Renal pelvis (tissue), 4 donors: Measurements from ENCODE around the gene SMG6. TPM values are rescaled to one million over a fixed set of nuclear protein-coding genes. Genes with fewer than 3 reads are reported as not detected.
"Not testable (repeated sequence)": the region's sequence is repeated elsewhere in the genome, so short reads cannot be mapped to it uniquely, and the experiment has no call there.

Experiments used
- DNase-seq: peaks from one replicate; pipeline ENCODE4 v3.0.0-alpha.2; 2013
- polyA plus RNA-seq, 3 donors: library from polyadenylated mRNA; unstranded; fragments of 120-200 nt; gene quantifications; one replicate each; pipeline ENCODE4 v1.2.1, GENCODE V29; 2013; ENCODE audit not compliant: insufficient read length in 3 of 3

The SMG6 gene
- polyA plus RNA-seq, 3 donors, result 31.9 to 38.1 (median 32.9) TPM

DNA sequence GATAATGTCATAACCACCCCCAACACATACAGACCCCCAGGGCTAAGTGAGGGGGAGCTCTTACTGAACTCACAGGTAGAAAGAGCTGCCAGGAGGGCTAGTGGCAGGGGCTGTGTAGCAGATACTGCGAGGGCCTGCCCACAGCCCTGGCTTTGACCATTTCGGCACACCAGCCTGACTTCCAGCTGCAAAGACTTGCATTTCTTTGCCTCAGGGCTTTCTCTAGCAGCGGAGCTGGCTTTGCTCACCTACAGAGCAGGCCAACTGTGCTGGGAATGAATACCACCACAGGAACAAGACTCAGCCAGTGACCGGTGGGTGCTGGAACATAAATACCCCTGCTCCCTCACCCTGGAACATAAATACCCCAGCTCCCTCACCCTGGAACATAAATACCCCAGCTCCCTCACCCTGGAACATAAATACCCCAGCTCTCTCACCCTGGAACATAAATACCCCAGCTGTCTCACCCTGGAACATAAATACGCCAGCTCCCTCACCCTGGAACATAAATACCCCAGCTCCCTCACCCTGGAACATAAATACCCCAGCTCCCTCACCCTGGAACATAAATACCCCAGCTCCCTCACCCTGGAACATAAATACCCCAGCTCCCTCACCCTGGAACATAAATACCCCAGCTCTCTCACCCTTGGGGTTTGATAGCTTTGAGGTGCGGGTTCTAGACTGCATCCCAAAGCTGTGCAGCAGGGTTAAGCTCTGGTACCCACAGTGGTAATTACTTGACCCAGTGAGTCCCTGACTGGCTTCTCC, 290.2 kb downstream of the SMG6 start:
- not testable (repeated sequence) for DNase-seq

- no peak for DNase-seq
Observed at GRCh38 chr17:2012499-2012898, 291.1 kb downstream of the SMG6 start.

DNA sequence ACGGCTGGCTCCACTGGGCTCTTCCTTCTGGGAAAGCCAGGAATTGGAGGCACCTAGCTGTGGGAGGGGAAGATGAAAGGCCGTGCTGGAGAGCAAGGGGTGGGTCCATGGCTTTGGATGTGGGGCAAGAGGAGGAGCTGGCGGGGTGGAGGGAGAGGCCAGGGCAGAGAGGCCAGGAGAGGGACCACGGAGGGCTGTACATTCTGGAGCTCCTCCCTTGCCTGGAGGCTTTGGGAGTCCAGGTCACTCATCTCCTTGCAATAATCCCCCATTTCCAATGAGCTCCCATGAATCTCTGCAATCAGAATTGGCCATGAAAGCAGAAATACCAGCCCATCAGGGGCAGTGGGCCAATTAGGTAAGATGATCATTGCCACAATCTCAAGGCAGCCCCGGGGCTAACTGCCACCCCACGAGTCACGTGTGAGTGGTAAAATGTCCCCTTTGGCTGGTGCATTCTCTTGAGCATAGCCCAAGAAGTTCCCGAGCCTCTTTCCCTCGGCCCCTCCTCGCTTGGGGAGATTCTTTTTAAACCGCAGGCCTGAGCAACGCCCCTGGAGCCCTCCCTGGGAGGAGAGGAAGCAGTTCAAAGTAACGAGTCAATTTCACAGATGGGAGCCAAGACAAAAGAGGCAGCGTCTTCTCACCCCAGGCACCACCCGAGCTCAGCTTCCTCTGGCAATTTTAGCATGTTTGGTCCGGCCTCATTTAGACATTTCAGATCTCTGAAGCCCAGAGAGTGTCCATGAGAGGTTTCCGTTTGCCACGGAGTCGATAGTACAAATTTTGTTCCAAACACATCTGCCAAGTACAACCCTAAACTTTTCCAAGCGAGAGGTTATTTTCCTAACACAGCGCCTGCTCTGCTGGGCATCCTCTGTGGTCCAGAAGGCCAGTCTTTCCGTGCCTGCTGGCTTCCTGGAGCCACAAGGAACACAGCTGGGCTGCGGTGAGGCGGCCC, 291.9 kb downstream of the SMG6 start:
- DNase-seq, result no peak

Other genes with a start within 250 kb of the SMG6 start
- gene HIC1, start 248.7 kb downstream of the SMG6 start, polyA plus RNA-seq, result 10 to 100 TPM; 12.9 to 31.1 (median 24.1) TPM
- 10 to 100 TPM; 15.7 to 27.0 (median 22.2) TPM for gene SRR, start 165 bp upstream of the SMG6 start, polyA plus RNA-seq
- gene TSR1, start 32.7 kb upstream of the SMG6 start, polyA plus RNA-seq, result 10 to 100 TPM; 36.0 to 43.9 (median 39.3) TPM
- gene SGSM2, start 33.7 kb upstream of the SMG6 start, polyA plus RNA-seq, result 10 to 100 TPM; 71.5 to 89.4 (median 79.0) TPM
- 10 to 100 TPM; 16.5 to 23.1 (median 22.9) TPM for gene MNT, start 97.3 kb upstream of the SMG6 start, polyA plus RNA-seq
- gene METTL16, start 208.1 kb upstream of the SMG6 start, polyA plus RNA-seq, result 10 to 100 TPM; 33.1 to 37.8 (median 36.0) TPM